HepG2 (cell line): ENCODE measurements around the gene FBXO5. TPM values are rescaled to one million over a fixed set of nuclear protein-coding genes. Genes with fewer than 3 reads are reported as not detected.

Experiments
- GABPA ChIP-seq, 2 experiments: IDR thresholded peaks; 2 replicates each; pipeline ENCODE4 v1.6.1; 2011 to 2016; ENCODE audit warnings: low read depth in 2 of 2, low read length in 1 of 2, missing biosample characterization in 1 of 2, missing genetic modification characterization in 1 of 2
- KDM5A ChIP-seq: fragments of 200-600 bp; sonication (generic); IDR thresholded peaks from 2 replicates; pipeline ENCODE4 v1.7.0; 2018; ENCODE audit warnings: antibody characterized with exemption, mild to moderate bottlenecking, low read length, borderline replicate concordance
- SMAD3 ChIP-seq: sonication (generic); formaldehyde crosslinking; IDR thresholded peaks from 2 replicates; pipeline ENCODE4 v1.4.0; 2020; ENCODE audit warnings: missing genetic modification reagents
- TEAD3 ChIP-seq: optimal IDR thresholded peaks from 2 replicates; pipeline ENCODE3; 2016; ENCODE audit warnings: borderline replicate concordance
- TFDP1 ChIP-seq: IDR thresholded peaks from 2 replicates; pipeline ENCODE4 v1.6.1; 2016; ENCODE audit warnings: missing compliant biosample characterization, missing genetic modification reagents, borderline replicate concordance
- ZBTB3 ChIP-seq: sonication (generic); formaldehyde crosslinking; IDR thresholded peaks from 2 replicates; pipeline ENCODE4 v1.4.0; 2020; ENCODE audit warnings: low read depth, mild to moderate bottlenecking, moderate library complexity, missing genetic modification reagents, borderline replicate concordance
- ZC3H4 ChIP-seq: sonication (generic); formaldehyde crosslinking; IDR thresholded peaks from 2 replicates; pipeline ENCODE4 v1.4.0; 2020; ENCODE audit warnings: missing genetic modification reagents, borderline replicate concordance
- ZMAT3 ChIP-seq: sonication (generic); formaldehyde crosslinking; conservative IDR thresholded peaks from 2 replicates; pipeline ENCODE4 v1.7.0; 2021; ENCODE audit warnings: missing genetic modification reagents
- ZNF124 ChIP-seq: sonication (generic); formaldehyde crosslinking; IDR thresholded peaks from 2 replicates; pipeline ENCODE4 v1.4.0; 2020; ENCODE audit warnings: missing genetic modification reagents
- ZNF460 ChIP-seq: sonication (generic); formaldehyde crosslinking; IDR thresholded peaks from 2 replicates; pipeline ENCODE4 v1.5.1; 2020; ENCODE audit warnings: missing genetic modification reagents, mild to moderate bottlenecking, borderline replicate concordance
- ZNF496 ChIP-seq: sonication (generic); formaldehyde crosslinking; IDR thresholded peaks from 2 replicates; pipeline ENCODE4 v1.8.1; 2023; ENCODE audit warnings: mild to moderate bottlenecking, moderate library complexity, missing genetic modification reagents; ENCODE audit not compliant: insufficient replicate concordance
- ZNF577 ChIP-seq: sonication (generic); formaldehyde crosslinking; IDR thresholded peaks from 2 replicates; pipeline ENCODE4 v1.4.0; 2020; ENCODE audit warnings: mild to moderate bottlenecking, low read depth, missing genetic modification reagents, borderline replicate concordance
- ZNF766 ChIP-seq: sonication (generic); formaldehyde crosslinking; IDR thresholded peaks from 2 replicates; pipeline ENCODE4 v1.5.0; 2020; ENCODE audit warnings: missing genetic modification reagents, borderline replicate concordance
- ZNF878 ChIP-seq: sonication (generic); formaldehyde crosslinking; IDR thresholded peaks from 2 replicates; pipeline ENCODE4 v1.8.1; 2023; ENCODE audit warnings: mild to moderate bottlenecking, missing genetic modification reagents, moderate library complexity
- polyA plus RNA-seq, 8 experiments: library from polyadenylated mRNA; depleted of rRNA in 3 of 8; stranded (reverse) in 7 of 8; unstranded in 1 of 8; fragments of >200 nt; fragmentation: Illumina TruSeq in 4 of 8; extraction: Trizol in 4 of 8; gene quantifications; 2 replicates each; pipeline versions ENCODE4 v1.2.1 to v1.2.3, GENCODE V29; 2011 to 2016; ENCODE audit warnings: low read depth in 4 of 8, missing spikeins in 1 of 8, mixed read lengths in 1 of 8; ENCODE audit not compliant: insufficient read depth in 1 of 8
- total RNA-seq, 5 experiments: library from RNA; depleted of rRNA; stranded (reverse); fragments of >200 nt; fragmentation: Illumina TruSeq; extraction: Trizol; gene quantifications; 2 replicates each; pipeline ENCODE4 v1.2.3, GENCODE V29; 2016; ENCODE audit warnings: low read depth in 1 of 5
- TF ChIP-seq, protein P1 (sequence below): IDR thresholded peaks from 2 replicates; pipeline ENCODE4 v1.6.1; 2016; ENCODE audit warnings: low read depth, missing genetic modification reagents, missing compliant biosample characterization
- TF ChIP-seq, protein P2 (sequence below): sonication (generic); formaldehyde crosslinking; IDR thresholded peaks from 2 replicates; pipeline ENCODE4 v1.4.0; 2020; ENCODE audit warnings: missing genetic modification reagents, borderline replicate concordance

Gene FBXO5
- total and polyA plus RNA-seq, 2 of the 13 experiments (the other 11 are each of a cell fraction or from before 2014, with no cell fraction given), result 15.8 to 41.5 TPM

- TF ChIP-seq, protein P1, sequence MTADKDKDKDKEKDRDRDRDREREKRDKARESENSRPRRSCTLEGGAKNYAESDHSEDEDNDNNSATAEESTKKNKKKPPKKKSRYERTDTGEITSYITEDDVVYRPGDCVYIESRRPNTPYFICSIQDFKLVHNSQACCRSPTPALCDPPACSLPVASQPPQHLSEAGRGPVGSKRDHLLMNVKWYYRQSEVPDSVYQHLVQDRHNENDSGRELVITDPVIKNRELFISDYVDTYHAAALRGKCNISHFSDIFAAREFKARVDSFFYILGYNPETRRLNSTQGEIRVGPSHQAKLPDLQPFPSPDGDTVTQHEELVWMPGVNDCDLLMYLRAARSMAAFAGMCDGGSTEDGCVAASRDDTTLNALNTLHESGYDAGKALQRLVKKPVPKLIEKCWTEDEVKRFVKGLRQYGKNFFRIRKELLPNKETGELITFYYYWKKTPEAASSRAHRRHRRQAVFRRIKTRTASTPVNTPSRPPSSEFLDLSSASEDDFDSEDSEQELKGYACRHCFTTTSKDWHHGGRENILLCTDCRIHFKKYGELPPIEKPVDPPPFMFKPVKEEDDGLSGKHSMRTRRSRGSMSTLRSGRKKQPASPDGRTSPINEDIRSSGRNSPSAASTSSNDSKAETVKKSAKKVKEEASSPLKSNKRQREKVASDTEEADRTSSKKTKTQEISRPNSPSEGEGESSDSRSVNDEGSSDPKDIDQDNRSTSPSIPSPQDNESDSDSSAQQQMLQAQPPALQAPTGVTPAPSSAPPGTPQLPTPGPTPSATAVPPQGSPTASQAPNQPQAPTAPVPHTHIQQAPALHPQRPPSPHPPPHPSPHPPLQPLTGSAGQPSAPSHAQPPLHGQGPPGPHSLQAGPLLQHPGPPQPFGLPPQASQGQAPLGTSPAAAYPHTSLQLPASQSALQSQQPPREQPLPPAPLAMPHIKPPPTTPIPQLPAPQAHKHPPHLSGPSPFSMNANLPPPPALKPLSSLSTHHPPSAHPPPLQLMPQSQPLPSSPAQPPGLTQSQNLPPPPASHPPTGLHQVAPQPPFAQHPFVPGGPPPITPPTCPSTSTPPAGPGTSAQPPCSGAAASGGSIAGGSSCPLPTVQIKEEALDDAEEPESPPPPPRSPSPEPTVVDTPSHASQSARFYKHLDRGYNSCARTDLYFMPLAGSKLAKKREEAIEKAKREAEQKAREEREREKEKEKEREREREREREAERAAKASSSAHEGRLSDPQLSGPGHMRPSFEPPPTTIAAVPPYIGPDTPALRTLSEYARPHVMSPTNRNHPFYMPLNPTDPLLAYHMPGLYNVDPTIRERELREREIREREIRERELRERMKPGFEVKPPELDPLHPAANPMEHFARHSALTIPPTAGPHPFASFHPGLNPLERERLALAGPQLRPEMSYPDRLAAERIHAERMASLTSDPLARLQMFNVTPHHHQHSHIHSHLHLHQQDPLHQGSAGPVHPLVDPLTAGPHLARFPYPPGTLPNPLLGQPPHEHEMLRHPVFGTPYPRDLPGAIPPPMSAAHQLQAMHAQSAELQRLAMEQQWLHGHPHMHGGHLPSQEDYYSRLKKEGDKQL (CRISPR knock-in tag), result no peak
- TF ChIP-seq ZNF577 (CRISPR knock-in tag) (no peak), ZNF460 (CRISPR knock-in tag) (no peak), ZNF766 (no peak), ZMAT3 (CRISPR knock-in tag) (no peak), ZNF124 (CRISPR knock-in tag) (no peak), SMAD3 (no peak), GABPA (IDR thresholded peaks at IDR 0.05; ENCODE audit: low read depth, low read length) (no peak), GABPA (CRISPR knock-in tag; IDR thresholded peaks at IDR 0.05; ENCODE audit: low read depth) (peak; percentile 20; the same call in 1 of the 2 replicates), ZBTB3 (CRISPR knock-in tag) (0 out of 2 replicates have a peak, but pooled peaks have one; percentile 9), KDM5A (peak; percentile 85), TFDP1 (CRISPR knock-in tag) (no peak), TEAD3 (CRISPR knock-in tag) (peak; percentile 15), ZNF878 (no peak), ZNF496 (CRISPR knock-in tag) (no peak), ZC3H4 (CRISPR knock-in tag) (no peak)
- TF ChIP-seq, protein P2, sequence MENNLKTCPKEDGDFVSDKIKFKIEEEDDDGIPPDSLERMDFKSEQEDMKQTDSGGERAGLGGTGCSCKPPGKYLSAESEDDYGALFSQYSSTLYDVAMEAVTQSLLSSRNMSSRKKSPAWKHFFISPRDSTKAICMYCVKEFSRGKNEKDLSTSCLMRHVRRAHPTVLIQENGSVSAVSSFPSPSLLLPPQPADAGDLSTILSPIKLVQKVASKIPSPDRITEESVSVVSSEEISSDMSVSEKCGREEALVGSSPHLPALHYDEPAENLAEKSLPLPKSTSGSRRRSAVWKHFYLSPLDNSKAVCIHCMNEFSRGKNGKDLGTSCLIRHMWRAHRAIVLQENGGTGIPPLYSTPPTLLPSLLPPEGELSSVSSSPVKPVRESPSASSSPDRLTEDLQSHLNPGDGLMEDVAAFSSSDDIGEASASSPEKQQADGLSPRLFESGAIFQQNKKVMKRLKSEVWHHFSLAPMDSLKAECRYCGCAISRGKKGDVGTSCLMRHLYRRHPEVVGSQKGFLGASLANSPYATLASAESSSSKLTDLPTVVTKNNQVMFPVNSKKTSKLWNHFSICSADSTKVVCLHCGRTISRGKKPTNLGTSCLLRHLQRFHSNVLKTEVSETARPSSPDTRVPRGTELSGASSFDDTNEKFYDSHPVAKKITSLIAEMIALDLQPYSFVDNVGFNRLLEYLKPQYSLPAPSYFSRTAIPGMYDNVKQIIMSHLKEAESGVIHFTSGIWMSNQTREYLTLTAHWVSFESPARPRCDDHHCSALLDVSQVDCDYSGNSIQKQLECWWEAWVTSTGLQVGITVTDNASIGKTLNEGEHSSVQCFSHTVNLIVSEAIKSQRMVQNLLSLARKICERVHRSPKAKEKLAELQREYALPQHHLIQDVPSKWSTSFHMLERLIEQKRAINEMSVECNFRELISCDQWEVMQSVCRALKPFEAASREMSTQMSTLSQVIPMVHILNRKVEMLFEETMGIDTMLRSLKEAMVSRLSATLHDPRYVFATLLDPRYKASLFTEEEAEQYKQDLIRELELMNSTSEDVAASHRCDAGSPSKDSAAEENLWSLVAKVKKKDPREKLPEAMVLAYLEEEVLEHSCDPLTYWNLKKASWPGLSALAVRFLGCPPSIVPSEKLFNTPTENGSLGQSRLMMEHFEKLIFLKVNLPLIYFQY (CRISPR knock-in tag), result peak; percentile 3; the same call in 1 of the 2 replicates
These were observed 19.1 kb upstream of the FBXO5 start (continued) for GRCh38 chr6:153001767-153002612.
